H9 (cell line): ENCODE measurements around the gene TBC1D9B. TPM values are rescaled to one million over a fixed set of nuclear protein-coding genes. Genes with fewer than 3 reads are reported as not detected.

ENCODE experiments used
- DNase-seq: peaks from one replicate; pipeline ENCODE4 v3.0.0-alpha.2; 2017
- H2AFZ ChIP-seq: one replicate; pipeline ENCODE4 v1.6.1; 2013; ENCODE audit warnings: mild to moderate bottlenecking, low read length, control low read depth, moderate library complexity
- H2AK5ac ChIP-seq: 2 replicates; pipeline ENCODE4 v1.6.1; 2013; ENCODE audit warnings: low read length, control low read depth, mixed read lengths; ENCODE audit not compliant: insufficient read length
- H2BK120ac ChIP-seq: one replicate; pipeline ENCODE4 v1.6.1; 2013; ENCODE audit warnings: low read depth, mild to moderate bottlenecking, low read length, control low read depth, inconsistent platforms; ENCODE audit not compliant: poor library complexity, severe bottlenecking
- H2BK12ac ChIP-seq: 2 replicates; pipeline ENCODE4 v1.6.1; 2013; ENCODE audit warnings: low read length, control low read depth, mixed read lengths, low read depth; ENCODE audit not compliant: insufficient read length
- H2BK15ac ChIP-seq: 2 replicates; pipeline ENCODE4 v1.6.1; 2013; ENCODE audit warnings: low read depth, low read length, control low read depth
- H2BK20ac ChIP-seq: one replicate; pipeline ENCODE4 v1.6.1; 2013; ENCODE audit warnings: low read depth, mild to moderate bottlenecking, low read length, control low read depth, inconsistent platforms; ENCODE audit not compliant: poor library complexity, severe bottlenecking
- H2BK5ac ChIP-seq: 2 replicates; pipeline ENCODE4 v1.6.1; 2013; ENCODE audit warnings: low read length, control low read depth, mixed read lengths; ENCODE audit not compliant: insufficient read length
- H3K14ac ChIP-seq: 2 replicates; pipeline ENCODE4 v1.6.1; 2013; ENCODE audit warnings: low read length, control low read depth; ENCODE audit not compliant: insufficient read depth
- H3K18ac ChIP-seq: 2 replicates; pipeline ENCODE4 v1.6.1; 2013; ENCODE audit warnings: low read depth, mild to moderate bottlenecking, mixed read lengths, low read length, control low read depth; ENCODE audit not compliant: insufficient read length
- H3K23ac ChIP-seq: 2 replicates; pipeline ENCODE4 v1.6.1; 2013; ENCODE audit warnings: low read length, control low read depth, mixed read lengths, low read depth; ENCODE audit not compliant: insufficient read length
- H3K23me2 ChIP-seq: 2 replicates; pipeline ENCODE4 v1.6.1; 2013; ENCODE audit warnings: low read depth, mild to moderate bottlenecking, mixed read lengths, low read length, control low read depth; ENCODE audit not compliant: insufficient read length, poor library complexity, severe bottlenecking
- H3K27ac ChIP-seq: 2 replicates; pipeline ENCODE4 v1.5.1; 2013; ENCODE audit warnings: low read length, control low read depth, mixed read lengths, low read depth; ENCODE audit not compliant: insufficient read length
- H3K27me3 ChIP-seq: 2 replicates; pipeline ENCODE4 v1.6.1; 2013; ENCODE audit warnings: low read length, control low read depth, inconsistent platforms; ENCODE audit not compliant: insufficient read depth
- H3K4ac ChIP-seq: 2 replicates; pipeline ENCODE4 v1.6.1; 2013; ENCODE audit warnings: low read depth, mild to moderate bottlenecking, control low read depth, inconsistent platforms, low read length, moderate library complexity
- H3K4me1 ChIP-seq: 2 replicates; pipeline ENCODE4 v1.6.1; 2013; ENCODE audit warnings: low read length, control low read depth, inconsistent platforms; ENCODE audit not compliant: insufficient read depth
- H3K4me2 ChIP-seq: 2 replicates; pipeline ENCODE4 v1.6.1; 2013; ENCODE audit warnings: low read length, control low read depth, mixed read lengths; ENCODE audit not compliant: insufficient read length, insufficient read depth
- H3K56ac ChIP-seq: 2 replicates; pipeline ENCODE4 v1.6.1; 2013; ENCODE audit warnings: low read depth, mild to moderate bottlenecking, mixed read lengths, low read length, control low read depth; ENCODE audit not compliant: insufficient read length
- H3K79me1 ChIP-seq: 2 replicates; pipeline ENCODE4 v1.6.1; 2013; ENCODE audit warnings: low read depth, mild to moderate bottlenecking, moderate library complexity, low read length, control low read depth, inconsistent platforms; ENCODE audit not compliant: insufficient read depth, poor library complexity, severe bottlenecking
- H3K79me2 ChIP-seq: 2 replicates; pipeline ENCODE4 v1.6.1; 2013; ENCODE audit warnings: low read length, control low read depth, inconsistent platforms; ENCODE audit not compliant: insufficient read depth
- H3K9ac ChIP-seq: 2 replicates; pipeline ENCODE4 v1.6.1; 2013; ENCODE audit warnings: low read length, control low read depth, mixed read lengths; ENCODE audit not compliant: insufficient read length; ENCODE audit errors: extremely low read depth
- H3K9me3 ChIP-seq: one replicate; pipeline ENCODE4 v1.6.1; 2013; ENCODE audit warnings: low read depth, low read length, inconsistent platforms; ENCODE audit not compliant: control insufficient read depth
- H3T11ph ChIP-seq: one replicate; pipeline ENCODE4 v1.6.1; 2013; ENCODE audit warnings: mild to moderate bottlenecking, low read length, control low read depth, inconsistent platforms
- H4K20me1 ChIP-seq: one replicate; pipeline ENCODE4 v1.6.1; 2013; ENCODE audit not compliant: control insufficient read depth, insufficient read length, insufficient read depth
- H4K5ac ChIP-seq: 2 replicates; pipeline ENCODE4 v1.6.1; 2013; ENCODE audit warnings: low read depth, mild to moderate bottlenecking, mixed read lengths, low read length, control low read depth; ENCODE audit not compliant: insufficient read length
- H4K8ac ChIP-seq: replicated peaks from 2 replicates; pipeline ENCODE4 v1.6.1; 2013; ENCODE audit warnings: low read length, control low read depth, mixed read lengths, low read depth; ENCODE audit not compliant: insufficient read length
- H4K91ac ChIP-seq: 2 replicates; pipeline ENCODE4 v1.6.1; 2013; ENCODE audit warnings: low read depth, mild to moderate bottlenecking, moderate library complexity, mixed read lengths, low read length, control low read depth; ENCODE audit not compliant: insufficient read length
- H3K27ac Mint-ChIP-seq, 3 experiments: 2 replicates in 2 of 3; 3 replicates in 1 of 3; pipeline ENCODE4 v1.8.0; 2020 to 2021; ENCODE audit warnings: mixed read lengths in 3 of 3, mild to moderate bottlenecking in 1 of 3, moderate library complexity in 1 of 3
- H3K27me3 Mint-ChIP-seq: 2 replicates; pipeline ENCODE4 v1.8.0; 2021; ENCODE audit warnings: low read depth, mild to moderate bottlenecking, moderate library complexity, mixed read lengths
- H3K36me3 Mint-ChIP-seq, 3 experiments: 2 replicates in 2 of 3; 3 replicates in 1 of 3; pipeline ENCODE4 v1.8.0; 2020 to 2021; ENCODE audit warnings: low read depth in 3 of 3, mixed read lengths in 3 of 3; ENCODE audit not compliant: insufficient read depth in 1 of 3
- H3K4me1 Mint-ChIP-seq, 2 experiments: 2 replicates each; pipeline ENCODE4 v1.8.0; 2020; ENCODE audit warnings: mixed read lengths in 2 of 2
- H3K4me3 Mint-ChIP-seq, 2 experiments: 2 replicates in 1 of 2; 3 replicates in 1 of 2; pipeline ENCODE4 v1.8.0; 2020 to 2021; ENCODE audit warnings: mild to moderate bottlenecking in 2 of 2, mixed read lengths in 2 of 2, moderate library complexity in 1 of 2
- H3K9me3 Mint-ChIP-seq, 2 experiments: 2 replicates in 1 of 2; 3 replicates in 1 of 2; pipeline ENCODE4 v1.8.0; 2020; ENCODE audit warnings: mild to moderate bottlenecking in 2 of 2, mixed read lengths in 2 of 2, moderate library complexity in 1 of 2
- CTCF ChIP-seq: fragments of 200-600 bp; sonication (generic); conservative IDR thresholded peaks from 3 replicates; pipeline ENCODE4 v1.8.0; 2021; ENCODE audit warnings: antibody characterized with exemption, mild to moderate bottlenecking
- WGBS: extraction: QIAGEN DNeasy Blood & Tissue Kit; methylation state at CpG from one replicate; pipeline ENCODE4 v1.1.7; 2013; ENCODE audit warnings: missing lambda C conversion rate, low lambda C conversion rate, mixed read lengths; ENCODE audit not compliant: insufficient read length; ENCODE audit errors: extremely low coverage; 5-methylcytosine and 5-hydroxymethylcytosine counted together
- total RNA-seq: library from RNA; stranded (reverse); gene quantifications from 2 replicates; pipeline ENCODE4 v1.2.1, GENCODE V29; 2021

The TBC1D9B gene
- total RNA-seq, 1 experiment from 2014 or later = 62.1 TPM

GRCh38 chr5:179814090-179814489, 93.6 kb downstream of the TBC1D9B start:
- Histone ChIP-seq H3K23me2 (peaks cover 16% of the 10 kb centered on the region), H2BK120ac (no peak overlapping the region), H3K9ac (no peak overlapping the region), H2BK15ac (no peak overlapping the region), H3K56ac (no peak overlapping the region), H3K14ac (no peak overlapping the region), H2AFZ (no peak overlapping the region), H3K4me1 (no peaks in the 10 kb centered on the region; the same call in 1 of the 2 replicates), H3K4me2 (no peak overlapping the region), H2BK20ac (no peak overlapping the region), H3T11ph (no peak overlapping the region), H3K27ac (no peak overlapping the region), H2BK5ac (no peak overlapping the region), H2BK12ac (no peak overlapping the region), H3K18ac (no peak overlapping the region), H3K79me1 (no peaks in the 10 kb centered on the region), H3K79me2 (no peaks in the 10 kb centered on the region), H4K20me1 (no peaks in the 10 kb centered on the region), H3K23ac (no peak overlapping the region), H3K4ac (no peak overlapping the region), H3K9me3 (no peaks in the 10 kb centered on the region), H3K27me3 (no peaks in the 10 kb centered on the region), H4K5ac (no peak overlapping the region), H4K91ac (no peak overlapping the region), H4K8ac (no peak overlapping the region), H2AK5ac (no peak overlapping the region)
- no peaks in the 10 kb centered on the region; a peak in 2 of 5 replicates for H3K9me3 Mint-ChIP-seq
- H3K27ac Mint-ChIP-seq = peak overlapping the region in 1 of 3 experiments; percentile 36; a peak in 1 of 7 replicates
- H3K4me3 Mint-ChIP-seq = no peak overlapping the region; a peak in 1 of 5 replicates
- DNase-seq = no peak
- H3K4me1 Mint-ChIP-seq = peaks cover 29 to 30% of the 10 kb centered on the region in 2 experiments
- H3K36me3 Mint-ChIP-seq = peaks cover 5 to 38% (median 22%) of the 10 kb centered on the region in 3 experiments; a peak in 6 of 7 replicates
- no CpG with 5 or more reads among the region's 3 CpGs for whole genome bisulfite sequencing
- no peak for TF ChIP-seq CTCF
- H3K27me3 Mint-ChIP-seq = peaks cover 13% of the 10 kb centered on the region
